ENCODE data around the gene ENOX1.

- TF ChIP-seq PATZ1 (CRISPR knock-in tag; IDR thresholded peaks at IDR 0.05; ENCODE audit: borderline replicate concordance) (no peak), ESRRG (CRISPR knock-in tag; IDR thresholded peaks at IDR 0.05) (no peak), RARB (CRISPR knock-in tag; IDR thresholded peaks at IDR 0.05) (no peak), ZNF70 (CRISPR knock-in tag; IDR thresholded peaks at IDR 0.05) (no peak), ISL1 (CRISPR knock-in tag; IDR thresholded peaks at IDR 0.05) (no peak), OSR1 (CRISPR knock-in tag; IDR thresholded peaks at IDR 0.05) (no peak), POU6F1 (CRISPR knock-in tag; IDR thresholded peaks at IDR 0.05; ENCODE audit: borderline replicate concordance, low read depth) (no peak), ZFP3 (CRISPR knock-in tag; IDR thresholded peaks at IDR 0.05) (no peak), PPARA (CRISPR knock-in tag; IDR thresholded peaks at IDR 0.05; ENCODE audit: borderline replicate concordance) (no peak), CSRNP3 (CRISPR knock-in tag; IDR thresholded peaks at IDR 0.05) (no peak), ARNTL (CRISPR knock-in tag; IDR thresholded peaks at IDR 0.05; ENCODE audit: borderline replicate concordance, low read depth) (no peak), ZFP30 (CRISPR knock-in tag; IDR thresholded peaks at IDR 0.05) (no peak)
Observed at GRCh38 chr13:43289470-43290255, 497.1 kb downstream of the ENOX1 start.
